ENCODE results near the gene VPREB3.

DNA sequence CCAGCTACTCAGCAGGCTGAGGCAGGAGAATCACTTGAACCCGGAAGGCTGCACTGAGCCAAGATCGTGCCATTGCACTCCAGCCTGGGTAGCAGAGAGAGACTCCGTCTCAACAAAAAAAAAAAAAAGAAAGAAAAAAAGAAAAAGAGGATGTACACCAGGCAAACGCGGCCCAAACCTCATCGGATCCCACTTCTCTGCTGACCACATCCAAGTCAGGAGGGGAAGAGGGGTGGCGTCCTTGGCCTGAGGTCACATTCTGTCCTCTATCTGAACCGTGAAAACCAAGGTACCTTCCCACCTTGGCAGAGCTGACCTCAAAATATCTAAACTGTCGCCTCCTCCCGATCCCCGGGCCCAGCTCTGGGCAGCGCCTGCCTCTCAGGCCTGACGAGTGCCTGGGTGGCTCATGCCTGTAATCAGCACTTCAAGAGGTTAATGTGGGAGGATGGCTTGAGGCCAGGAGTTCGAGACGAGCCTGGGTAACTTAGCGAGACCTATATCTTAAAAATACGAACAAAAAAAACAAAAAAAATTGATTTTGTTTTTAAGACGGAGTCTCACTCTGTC lies 38.3 kb downstream of the VPREB3 start:
- TF ChIP-seq, protein P1, sequence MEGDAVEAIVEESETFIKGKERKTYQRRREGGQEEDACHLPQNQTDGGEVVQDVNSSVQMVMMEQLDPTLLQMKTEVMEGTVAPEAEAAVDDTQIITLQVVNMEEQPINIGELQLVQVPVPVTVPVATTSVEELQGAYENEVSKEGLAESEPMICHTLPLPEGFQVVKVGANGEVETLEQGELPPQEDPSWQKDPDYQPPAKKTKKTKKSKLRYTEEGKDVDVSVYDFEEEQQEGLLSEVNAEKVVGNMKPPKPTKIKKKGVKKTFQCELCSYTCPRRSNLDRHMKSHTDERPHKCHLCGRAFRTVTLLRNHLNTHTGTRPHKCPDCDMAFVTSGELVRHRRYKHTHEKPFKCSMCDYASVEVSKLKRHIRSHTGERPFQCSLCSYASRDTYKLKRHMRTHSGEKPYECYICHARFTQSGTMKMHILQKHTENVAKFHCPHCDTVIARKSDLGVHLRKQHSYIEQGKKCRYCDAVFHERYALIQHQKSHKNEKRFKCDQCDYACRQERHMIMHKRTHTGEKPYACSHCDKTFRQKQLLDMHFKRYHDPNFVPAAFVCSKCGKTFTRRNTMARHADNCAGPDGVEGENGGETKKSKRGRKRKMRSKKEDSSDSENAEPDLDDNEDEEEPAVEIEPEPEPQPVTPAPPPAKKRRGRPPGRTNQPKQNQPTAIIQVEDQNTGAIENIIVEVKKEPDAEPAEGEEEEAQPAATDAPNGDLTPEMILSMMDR (IDR thresholded peaks at IDR 0.05; ENCODE audit: low read length), result no peak
- no peak for TF ChIP-seq EZH2 (optimal IDR thresholded peaks at IDR 0.05; ENCODE audit: low read depth, low read length)
- no peak for TF ChIP-seq EZH2phosphoT487 (IDR thresholded peaks at IDR 0.05; ENCODE audit: low read length)
